Parathyroid adenoma (tissue), 2 donors: ENCODE results near the gene NPEPPS.

Experiments
- H2AFZ ChIP-seq: fragments of 300-600 bp; sonication (generic); one replicate; pipeline ENCODE4 v1.7.0; 2017; ENCODE audit warnings: antibody characterized with exemption, mild to moderate bottlenecking
- H3K27ac ChIP-seq: fragments of 300-600 bp; sonication (generic); one replicate; pipeline ENCODE4 v1.7.0; 2017
- H3K27me3 ChIP-seq: fragments of 300-600 bp; sonication (generic); one replicate; pipeline ENCODE4 v1.7.0; 2017; ENCODE audit warnings: low read length; ENCODE audit not compliant: control insufficient read depth, insufficient read depth
- H3K36me3 ChIP-seq: fragments of 300-600 bp; sonication (generic); one replicate; pipeline ENCODE4 v1.7.0; 2017; ENCODE audit warnings: low read length; ENCODE audit not compliant: control insufficient read depth, insufficient read depth
- H3K4me1 ChIP-seq: fragments of 300-600 bp; sonication (generic); one replicate; pipeline ENCODE4 v1.7.0; 2017; ENCODE audit warnings: control low read depth
- H3K4me2 ChIP-seq: fragments of 300-600 bp; sonication (generic); one replicate; pipeline ENCODE4 v1.7.0; 2017; ENCODE audit warnings: low read length
- H3K4me3 ChIP-seq: fragments of 300-600 bp; sonication (generic); one replicate; pipeline ENCODE4 v1.7.0; 2017; ENCODE audit warnings: low read depth, low read length
- H3K79me2 ChIP-seq: fragments of 300-600 bp; sonication (generic); one replicate; pipeline ENCODE4 v1.7.0; 2017; ENCODE audit warnings: control low read depth
- H3K9ac ChIP-seq: fragments of 300-600 bp; sonication (generic); one replicate; pipeline ENCODE4 v1.7.0; 2017; ENCODE audit warnings: mild to moderate bottlenecking
- H3K9me3 ChIP-seq: fragments of 300-600 bp; sonication (generic); one replicate; pipeline ENCODE4 v1.7.0; 2017; ENCODE audit warnings: low read length; ENCODE audit not compliant: control insufficient read depth
- TF ChIP-seq, protein P1 (sequence below): fragments of 300-600 bp; sonication (generic); IDR thresholded peaks from one replicate; pipeline ENCODE4 v1.7.0; 2017; ENCODE audit warnings: antibody characterized with exemption, mild to moderate bottlenecking
- donor health status: primary hyperparathyroidism.

The NPEPPS gene

GRCh38 chr17:47664624-47664941 lies 133.7 kb downstream of the NPEPPS start:
- no peak overlapping the region for H3K27ac ChIP-seq
- no peaks in the 10 kb centered on the region for H3K36me3 ChIP-seq
- no peak overlapping the region for H3K9ac ChIP-seq
- no peaks in the 10 kb centered on the region for H3K27me3 ChIP-seq
- H3K4me3 ChIP-seq = no peak overlapping the region
- no peaks in the 10 kb centered on the region for H3K79me2 ChIP-seq
- H3K9me3 ChIP-seq = no peaks in the 10 kb centered on the region
- no peaks in the 10 kb centered on the region for H3K4me1 ChIP-seq
- H2AFZ ChIP-seq = no peak overlapping the region
- TF ChIP-seq, protein P1, sequence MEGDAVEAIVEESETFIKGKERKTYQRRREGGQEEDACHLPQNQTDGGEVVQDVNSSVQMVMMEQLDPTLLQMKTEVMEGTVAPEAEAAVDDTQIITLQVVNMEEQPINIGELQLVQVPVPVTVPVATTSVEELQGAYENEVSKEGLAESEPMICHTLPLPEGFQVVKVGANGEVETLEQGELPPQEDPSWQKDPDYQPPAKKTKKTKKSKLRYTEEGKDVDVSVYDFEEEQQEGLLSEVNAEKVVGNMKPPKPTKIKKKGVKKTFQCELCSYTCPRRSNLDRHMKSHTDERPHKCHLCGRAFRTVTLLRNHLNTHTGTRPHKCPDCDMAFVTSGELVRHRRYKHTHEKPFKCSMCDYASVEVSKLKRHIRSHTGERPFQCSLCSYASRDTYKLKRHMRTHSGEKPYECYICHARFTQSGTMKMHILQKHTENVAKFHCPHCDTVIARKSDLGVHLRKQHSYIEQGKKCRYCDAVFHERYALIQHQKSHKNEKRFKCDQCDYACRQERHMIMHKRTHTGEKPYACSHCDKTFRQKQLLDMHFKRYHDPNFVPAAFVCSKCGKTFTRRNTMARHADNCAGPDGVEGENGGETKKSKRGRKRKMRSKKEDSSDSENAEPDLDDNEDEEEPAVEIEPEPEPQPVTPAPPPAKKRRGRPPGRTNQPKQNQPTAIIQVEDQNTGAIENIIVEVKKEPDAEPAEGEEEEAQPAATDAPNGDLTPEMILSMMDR = no peak
- no peak overlapping the region for H3K4me2 ChIP-seq

GRCh38 chr17:47665655-47666054 lies 134.7 kb downstream of the NPEPPS start:
- Histone ChIP-seq H3K27me3 (no peaks in the 10 kb centered on the region), H3K4me2 (no peak overlapping the region), H3K4me1 (no peaks in the 10 kb centered on the region), H3K27ac (no peak overlapping the region), H3K9me3 (no peaks in the 10 kb centered on the region), H2AFZ (no peak overlapping the region), H3K9ac (no peak overlapping the region), H3K36me3 (no peaks in the 10 kb centered on the region), H3K4me3 (no peak overlapping the region), H3K79me2 (no peaks in the 10 kb centered on the region)
- TF ChIP-seq, protein P1 = no peak

DNA sequence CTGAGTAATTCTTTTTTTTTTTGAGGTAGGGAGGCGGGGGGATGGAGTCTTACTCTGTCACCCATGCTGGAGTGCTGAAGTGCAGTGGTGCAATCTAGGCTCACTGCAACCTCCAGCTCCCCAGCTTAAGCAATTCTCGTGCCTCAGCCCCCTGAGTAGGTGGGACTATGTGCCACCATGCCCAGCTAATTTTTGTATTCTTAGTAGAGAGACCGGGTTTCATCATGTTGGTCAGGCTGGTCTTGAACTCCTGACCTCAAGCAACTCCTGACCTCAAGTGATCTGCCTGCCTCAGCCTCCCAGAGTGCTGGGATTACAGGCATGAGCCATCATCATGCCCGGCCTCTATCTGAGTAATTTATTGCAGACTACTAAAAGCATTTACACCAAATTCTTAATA lies 138.2 kb downstream of the NPEPPS start:
- Histone ChIP-seq H3K36me3 (no peaks in the 10 kb centered on the region), H2AFZ (no peak overlapping the region), H3K4me3 (no peak overlapping the region), H3K4me1 (no peaks in the 10 kb centered on the region), H3K27me3 (no peaks in the 10 kb centered on the region), H3K27ac (no peak overlapping the region), H3K4me2 (no peak overlapping the region), H3K9ac (no peak overlapping the region), H3K9me3 (no peaks in the 10 kb centered on the region), H3K79me2 (no peaks in the 10 kb centered on the region)
- TF ChIP-seq, protein P1 = no peak

DNA sequence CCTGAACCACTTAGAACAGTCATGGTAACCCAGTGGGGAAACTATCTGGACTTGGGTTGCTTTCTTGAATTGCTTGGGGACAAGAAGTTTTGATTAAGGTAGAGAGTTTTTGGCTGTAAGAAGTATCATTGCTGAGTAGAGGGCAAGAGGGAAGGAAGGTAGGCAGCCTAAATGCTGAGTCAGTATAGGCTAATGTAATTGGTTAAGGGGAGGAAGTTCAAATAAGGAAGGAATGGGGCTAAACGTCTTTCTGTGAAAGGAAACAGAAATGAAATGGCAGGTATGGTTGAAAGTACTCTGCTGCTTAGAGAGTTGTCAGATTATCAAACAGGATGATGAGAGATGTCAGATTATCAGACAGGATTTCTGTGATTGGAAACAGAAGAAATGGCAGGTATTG lies 139.2 kb downstream of the NPEPPS start:
- Histone ChIP-seq H3K9ac (no peak overlapping the region), H2AFZ (no peak overlapping the region), H3K27me3 (no peaks in the 10 kb centered on the region), H3K79me2 (no peaks in the 10 kb centered on the region), H3K36me3 (no peaks in the 10 kb centered on the region), H3K27ac (no peak overlapping the region), H3K4me2 (no peak overlapping the region), H3K9me3 (no peaks in the 10 kb centered on the region), H3K4me3 (no peak overlapping the region), H3K4me1 (no peaks in the 10 kb centered on the region)
- TF ChIP-seq, protein P1 = no peak
